ENCODE results near the gene DFFB.
"Not testable (repeated sequence)": the region's sequence is repeated elsewhere in the genome, so short reads cannot be mapped to it uniquely, and the experiment has no call there.

The DFFB gene

GRCh38 chr1:3911981-3912808, 54.9 kb downstream of the DFFB start:
- DNase-seq: no peak

GRCh38 chr1:3912809-3913685, 55.8 kb downstream of the DFFB start:
- DNase-seq: no peak

GRCh38 chr1:3914331-3914851, 57.1 kb downstream of the DFFB start:
- no peak for DNase-seq

GRCh38 chr1:3914911-3915310, 57.6 kb downstream of the DFFB start:
- no peak for DNase-seq

- no peak for DNase-seq
Measured at GRCh38 chr1:3915551-3916121, 58.4 kb downstream of the DFFB start.

- DNase-seq: no peak
Measured at GRCh38 chr1:3917761-3918160, 60.5 kb downstream of the DFFB start.

GRCh38 chr1:3918359-3918758, 61.1 kb downstream of the DFFB start:
- DNase-seq: not testable (repeated sequence)

GRCh38 chr1:3918966-3919611, 61.8 kb downstream of the DFFB start:
- no peak for DNase-seq

GRCh38 chr1:3919706-3920105, 62.4 kb downstream of the DFFB start:
- no peak for DNase-seq

- DNase-seq: no peak
Measured at GRCh38 chr1:3921765-3922164, 64.5 kb downstream of the DFFB start.

- DNase-seq: peak; percentile 75
Measured at GRCh38 chr1:3922201-3922725, 65.0 kb downstream of the DFFB start.

- DNase-seq: no peak
Measured at GRCh38 chr1:3922851-3923250, 65.6 kb downstream of the DFFB start.

- no peak for DNase-seq
Measured at GRCh38 chr1:3923378-3924185, 66.3 kb downstream of the DFFB start.

- DNase-seq: no peak
Measured at GRCh38 chr1:3924186-3924824, 67.0 kb downstream of the DFFB start.

GRCh38 chr1:3924825-3925220, 67.5 kb downstream of the DFFB start:
- no peak for DNase-seq

- no peak for DNase-seq
Measured at GRCh38 chr1:3925256-3925655, 68.0 kb downstream of the DFFB start.

GRCh38 chr1:3925762-3926161, 68.5 kb downstream of the DFFB start:
- no peak for DNase-seq

- no peak for DNase-seq
Measured at GRCh38 chr1:3926956-3927355, 69.7 kb downstream of the DFFB start.

- DNase-seq: no peak
Measured at GRCh38 chr1:3928586-3928985, 71.3 kb downstream of the DFFB start.

- no peak for DNase-seq
Measured at GRCh38 chr1:3929126-3929525, 71.8 kb downstream of the DFFB start.

GRCh38 chr1:3930301-3931006, 73.2 kb downstream of the DFFB start:
- no peak for DNase-seq
